Thyroid gland (tissue), 4 donors: ENCODE data around the gene BICRA. TPM values are rescaled to one million over a fixed set of nuclear protein-coding genes. Genes with fewer than 3 reads are reported as not detected.
"Not testable (repeated sequence)": the region's sequence is repeated elsewhere in the genome, so short reads cannot be mapped to it uniquely, and the experiment has no call there.

Experiments
- DNase-seq, 2 donors: peaks; one replicate each; pipeline ENCODE4 v3.0.0-alpha.2; 2019
- H3K27ac ChIP-seq, 3 donors: fragments of 200-600 bp; sonication (generic); 1 replicate in 2 of 3; 2 replicates in 1 of 3; pipeline ENCODE4 v1.5.1; 2016 to 2019; ENCODE audit warnings: mild to moderate bottlenecking in 1 of 3, moderate library complexity in 1 of 3
- H3K27me3 ChIP-seq: fragments of 200-600 bp; sonication (generic); one replicate; pipeline ENCODE4 v1.5.1; 2019
- H3K36me3 ChIP-seq, 2 donors: fragments of 200-600 bp; sonication (generic); one replicate each; pipeline ENCODE4 v1.5.1; 2016 to 2019
- H3K4me1 ChIP-seq, 2 donors: fragments of 200-600 bp; sonication (generic); one replicate each; pipeline ENCODE4 v1.5.1; 2017 to 2019
- H3K4me3 ChIP-seq, 3 donors: fragments of 200-600 bp; sonication (generic); replicated peaks in 1 of 3; 1 replicate in 2 of 3; 2 replicates in 1 of 3; pipeline ENCODE4 v1.5.1; 2016; ENCODE audit warnings: mild to moderate bottlenecking in 1 of 3
- H3K9me3 ChIP-seq: fragments of 200-600 bp; sonication (generic); one replicate; pipeline ENCODE4 v1.5.1; 2017
- POLR2A ChIP-seq, 2 donors: fragments of 450-650 bp; IDR thresholded peaks; one replicate each; pipeline ENCODE4 v1.6.1; 2017; ENCODE audit warnings: antibody characterized with exemption in 2 of 2, mild to moderate bottlenecking in 2 of 2, moderate library complexity in 1 of 2
- WGBS, 2 donors: methylation state at CpG; one replicate each; pipeline ENCODE4 v1.1.5; 2017; 5-methylcytosine and 5-hydroxymethylcytosine counted together
- intact Hi-C: fragments of 100-400 bp; cut with DNase I; formaldehyde crosslinking; loops from one replicate; pipeline ENCODE4 v1.15.1; 2023
- total RNA-seq, 4 donors: library from RNA; depleted of rRNA; stranded (reverse); fragments of >200 nt; gene quantifications; one replicate each; pipeline ENCODE4 v1.2.3, GENCODE V29; 2016
- TF ChIP-seq, protein P1 (sequence below), 6 experiments: fragments of 200-600 bp in 3 of 6; fragments of 450-650 bp in 3 of 6; sonication (generic) in 3 of 6; IDR thresholded peaks; one replicate each; pipeline ENCODE4 v1.5.1; 2016 to 2019; ENCODE audit warnings: antibody characterized with exemption in 6 of 6, mild to moderate bottlenecking in 2 of 6, inconsistent platforms in 1 of 6, moderate library complexity in 1 of 6

Gene BICRA
- total RNA-seq, 4 donors from 2014 or later, result 5.8 to 15.2 (median 13.2) TPM

DNA sequence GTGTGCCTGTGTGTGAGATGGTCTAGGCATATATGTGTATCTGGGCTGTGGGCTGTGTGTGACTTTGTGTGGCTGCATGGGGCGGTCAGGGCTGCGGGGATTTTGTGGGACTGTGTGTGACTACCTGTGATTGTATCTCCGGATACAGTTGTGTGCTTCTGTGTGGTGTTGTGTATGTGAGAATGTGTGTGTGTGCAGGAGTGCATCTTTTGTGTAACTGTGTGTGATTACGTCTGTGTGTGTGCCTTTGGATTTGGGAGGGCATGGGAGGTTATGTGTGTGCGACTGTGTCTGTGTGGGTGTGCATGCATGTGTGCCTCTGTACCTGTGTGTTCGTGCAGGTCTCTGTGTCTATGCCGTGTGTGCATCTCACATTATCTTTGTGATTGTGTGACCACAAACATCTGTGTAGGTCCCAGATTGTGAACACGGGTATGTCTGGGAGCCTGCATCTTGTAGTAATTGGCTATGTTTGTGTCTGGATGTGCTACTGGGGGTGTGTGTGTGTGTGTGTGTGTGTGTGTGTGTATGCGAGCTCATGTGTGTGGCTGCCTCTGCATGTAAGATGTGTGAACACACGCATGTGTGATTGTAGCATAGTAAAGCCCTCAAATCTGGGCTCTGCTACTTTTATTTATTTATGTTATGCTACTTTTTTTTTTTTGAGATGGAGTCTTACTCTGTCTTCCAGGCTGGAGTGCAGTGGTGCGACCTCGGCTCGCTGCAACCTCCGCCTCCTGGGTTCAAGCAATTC, 111.9 kb downstream of the BICRA start:
- WGBS, 2 donors, result 88 to 89% methylated on average over 14 of the region's 14 CpGs
- no peak overlapping the region for H3K4me3 ChIP-seq
- peaks cover 6 to 33% of the 10 kb centered on the region in 2 donors for H3K4me1 ChIP-seq
- no peaks in the 10 kb centered on the region for H3K27me3 ChIP-seq
- H3K27ac ChIP-seq, result peak overlapping the region in 1 of 3 donors; percentile 77
- no peak for DNase-seq
- no peak for TF ChIP-seq POLR2A (IDR thresholded peaks at IDR 0.05)
- TF ChIP-seq, protein P1, sequence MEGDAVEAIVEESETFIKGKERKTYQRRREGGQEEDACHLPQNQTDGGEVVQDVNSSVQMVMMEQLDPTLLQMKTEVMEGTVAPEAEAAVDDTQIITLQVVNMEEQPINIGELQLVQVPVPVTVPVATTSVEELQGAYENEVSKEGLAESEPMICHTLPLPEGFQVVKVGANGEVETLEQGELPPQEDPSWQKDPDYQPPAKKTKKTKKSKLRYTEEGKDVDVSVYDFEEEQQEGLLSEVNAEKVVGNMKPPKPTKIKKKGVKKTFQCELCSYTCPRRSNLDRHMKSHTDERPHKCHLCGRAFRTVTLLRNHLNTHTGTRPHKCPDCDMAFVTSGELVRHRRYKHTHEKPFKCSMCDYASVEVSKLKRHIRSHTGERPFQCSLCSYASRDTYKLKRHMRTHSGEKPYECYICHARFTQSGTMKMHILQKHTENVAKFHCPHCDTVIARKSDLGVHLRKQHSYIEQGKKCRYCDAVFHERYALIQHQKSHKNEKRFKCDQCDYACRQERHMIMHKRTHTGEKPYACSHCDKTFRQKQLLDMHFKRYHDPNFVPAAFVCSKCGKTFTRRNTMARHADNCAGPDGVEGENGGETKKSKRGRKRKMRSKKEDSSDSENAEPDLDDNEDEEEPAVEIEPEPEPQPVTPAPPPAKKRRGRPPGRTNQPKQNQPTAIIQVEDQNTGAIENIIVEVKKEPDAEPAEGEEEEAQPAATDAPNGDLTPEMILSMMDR (IDR thresholded peaks at IDR 0.05), result no peak
- H3K9me3 ChIP-seq, result no peaks in the 10 kb centered on the region
- intact Hi-C loops, result no loop called here
- H3K36me3 ChIP-seq, result peaks cover 9% of the 10 kb centered on the region in 2 donors

DNA sequence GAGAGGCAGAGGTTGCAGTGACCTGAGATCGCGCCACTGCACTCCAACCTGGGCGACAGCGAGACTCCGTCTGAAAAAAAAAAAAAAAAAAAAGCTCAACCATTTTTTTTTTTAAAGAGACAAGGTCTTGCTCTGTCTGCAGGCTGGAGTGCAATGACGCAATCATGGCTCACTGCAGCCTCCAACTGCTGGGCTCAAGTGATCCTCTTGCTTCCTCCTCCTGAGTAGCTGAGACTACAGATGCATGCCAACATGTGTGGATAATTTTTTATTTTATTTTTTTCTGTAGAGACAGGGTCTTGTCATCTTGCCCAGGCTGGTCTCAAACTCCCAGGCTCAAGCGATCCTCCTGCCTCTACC, 114.6 kb downstream of the BICRA start:
- peak overlapping the region in 2 of 3 donors; percentile 59 to 60 for H3K27ac ChIP-seq
- WGBS, 2 donors, result 26 to 29% methylated on average over 4 to 7 of the region's 7 CpGs
- peaks cover 0 to 6% of the 10 kb centered on the region in 2 donors for H3K36me3 ChIP-seq
- DNase-seq, result peak; percentile 72 to 78
- H3K9me3 ChIP-seq, result no peaks in the 10 kb centered on the region
- no peak overlapping the region for H3K4me3 ChIP-seq
- intact Hi-C loops, result no loop called here
- H3K4me1 ChIP-seq, result peaks cover 6 to 33% of the 10 kb centered on the region in 2 donors
- no peak for TF ChIP-seq POLR2A (IDR thresholded peaks at IDR 0.05)
- TF ChIP-seq, protein P1 (IDR thresholded peaks at IDR 0.05), result no peak
- H3K27me3 ChIP-seq, result no peaks in the 10 kb centered on the region

DNA sequence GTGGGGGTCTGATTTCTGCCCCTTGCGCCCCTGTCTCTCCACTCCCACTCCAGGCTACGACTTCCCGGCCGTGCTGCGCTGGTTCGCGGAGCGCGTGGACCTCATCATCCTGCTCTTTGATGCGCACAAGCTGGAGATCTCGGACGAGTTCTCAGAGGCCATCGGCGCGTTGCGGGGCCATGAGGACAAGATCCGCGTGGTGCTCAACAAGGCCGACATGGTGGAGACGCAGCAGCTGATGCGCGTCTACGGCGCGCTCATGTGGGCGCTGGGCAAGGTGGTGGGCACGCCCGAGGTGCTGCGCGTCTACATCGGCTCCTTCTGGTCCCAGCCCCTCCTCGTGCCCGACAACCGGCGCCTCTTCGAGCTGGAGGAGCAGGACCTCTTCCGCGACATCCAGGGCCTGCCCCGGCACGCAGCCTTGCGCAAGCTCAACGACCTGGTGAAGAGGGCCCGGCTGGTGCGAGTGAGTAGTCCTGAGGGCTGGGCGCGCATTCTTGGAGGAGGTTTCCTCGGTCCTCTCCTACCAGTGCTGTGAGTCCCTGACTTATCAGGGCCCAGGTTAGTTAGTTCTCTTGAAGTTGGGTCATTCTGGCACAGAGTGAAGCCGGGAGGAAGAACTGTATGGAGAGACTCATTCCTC, 116.9 kb downstream of the BICRA start:
- no peaks in the 10 kb centered on the region for H3K27me3 ChIP-seq
- H3K9me3 ChIP-seq, result no peaks in the 10 kb centered on the region
- peak overlapping the region in 1 of 3 donors; percentile 30 for H3K27ac ChIP-seq
- TF ChIP-seq, protein P1 (IDR thresholded peaks at IDR 0.05), result no peak
- TF ChIP-seq POLR2A (IDR thresholded peaks at IDR 0.05), result no peak
- DNase-seq, result peak; percentile 73 to 74
- WGBS, 2 donors, result 63 to 74% methylated on average over 28 to 43 of the region's 48 CpGs
- H3K4me1 ChIP-seq, result peaks cover 20 to 31% of the 10 kb centered on the region in 2 donors
- peaks cover 0 to 6% of the 10 kb centered on the region in 2 donors for H3K36me3 ChIP-seq
- intact Hi-C loops, result no loop called here
- H3K4me3 ChIP-seq, result no peak overlapping the region

DNA sequence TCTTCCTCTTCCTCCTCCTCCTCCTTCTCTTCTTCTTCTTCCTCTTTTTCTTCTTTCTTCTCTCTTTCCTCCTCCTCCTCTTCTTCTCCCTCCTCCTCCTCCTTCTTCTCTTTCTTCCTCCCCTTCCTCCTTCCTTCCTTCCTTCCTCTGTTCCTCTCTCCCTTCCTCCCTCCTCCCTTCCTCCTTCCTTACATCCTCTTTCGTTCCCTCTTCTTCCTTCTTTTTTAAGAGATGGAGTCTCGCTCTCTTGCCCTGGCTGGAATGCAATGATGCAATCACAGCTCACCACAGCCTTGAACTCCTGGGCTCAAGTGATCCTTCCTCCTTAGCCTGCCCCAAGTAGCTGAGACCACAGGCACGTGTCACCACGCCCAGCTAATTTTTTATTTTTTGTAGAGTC, 117.5 kb downstream of the BICRA start:
- Histone ChIP-seq H3K36me3 (peaks cover 0 to 6% of the 10 kb centered on the region in 2 donors), H3K9me3 (no peaks in the 10 kb centered on the region), H3K4me1 (peaks cover 20 to 31% of the 10 kb centered on the region in 2 donors), H3K27ac (peak overlapping the region in 1 of 3 donors; percentile 30), H3K4me3 (no peak overlapping the region), H3K27me3 (no peaks in the 10 kb centered on the region)
- 68 to 83% methylated on average over 4 of the region's 4 CpGs for WGBS, 2 donors
- TF ChIP-seq, protein P1 (IDR thresholded peaks at IDR 0.05), result no peak
- no peak for TF ChIP-seq POLR2A (IDR thresholded peaks at IDR 0.05)
- DNase-seq, result no peak
- intact Hi-C loops, result no loop called here

DNA sequence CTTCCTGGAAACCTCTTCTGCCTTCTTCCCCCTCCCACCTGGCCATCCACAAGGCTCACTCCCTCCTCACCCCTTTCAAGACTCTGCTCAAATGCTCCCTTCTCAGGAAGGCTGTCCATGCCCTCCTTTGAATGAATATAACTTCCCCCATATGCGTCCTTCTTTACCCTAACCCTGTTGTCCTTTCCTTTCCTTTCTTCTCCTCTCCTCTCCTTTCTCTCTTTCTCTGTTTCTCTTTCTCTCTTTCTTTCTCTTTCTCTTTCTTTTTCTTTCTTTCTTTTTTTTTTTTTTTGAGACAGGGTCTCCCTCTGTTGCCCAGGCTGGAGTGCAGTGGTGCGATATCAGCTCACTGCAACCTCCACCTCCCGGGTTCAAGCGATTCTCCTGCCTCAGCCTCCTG, 119.4 kb downstream of the BICRA start:
- intact Hi-C loops, H3K9me3 ChIP-seq, DNase-seq, H3K4me3 ChIP-seq, H3K36me3 ChIP-seq, H3K27me3 ChIP-seq: not testable (repeated sequence)
- Histone ChIP-seq H3K27ac (peak overlapping the region in 2 of 3 donors; percentile 82 to 95), H3K4me1 (peaks cover 15 to 24% of the 10 kb centered on the region in 2 donors)
- WGBS, 2 donors, result 93 to 98% methylated on average over 4 of the region's 4 CpGs
